CD4-positive, alpha-beta T cell treated with Interleukin-4 for 4 hours (primary cell): Measurements from ENCODE around the gene EPHA2.
"Not testable (repeated sequence)": the region's sequence is repeated elsewhere in the genome, so short reads cannot be mapped to it uniquely, and the experiment has no call there.

Source experiments
- DNase-seq: peaks from one replicate; pipeline ENCODE4 v3.0.0-alpha.2; 2020

The EPHA2 gene

DNA sequence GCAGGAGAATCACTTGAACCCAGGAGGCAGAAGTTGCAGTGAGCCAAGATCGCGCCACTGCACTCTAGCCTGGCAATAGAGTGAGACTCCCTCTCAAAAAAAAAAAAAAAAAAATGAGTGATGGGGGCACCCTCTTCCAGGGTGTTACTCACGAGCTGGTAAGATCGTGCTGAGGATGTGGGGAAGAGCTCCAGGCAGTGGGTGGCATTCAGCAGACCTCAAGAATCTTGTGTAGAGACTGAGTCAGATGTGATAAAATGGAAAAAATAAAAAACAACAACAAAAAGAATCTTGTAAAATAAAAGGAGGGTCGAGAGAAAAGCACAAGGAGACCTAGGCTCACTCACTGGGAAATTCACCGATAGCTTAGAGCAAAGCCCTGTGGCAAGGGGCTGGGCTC is 38.5 kb downstream of the EPHA2 start:
- no peak for DNase-seq

GRCh38 chr1:16116625-16117024 is 39.2 kb downstream of the EPHA2 start:
- DNase-seq, result no peak

GRCh38 chr1:16116002-16116401 is 39.9 kb downstream of the EPHA2 start:
- no peak for DNase-seq

- DNase-seq, result no peak
These were observed 40.3 kb downstream of the EPHA2 start for GRCh38 chr1:16115468-16115983.

DNA sequence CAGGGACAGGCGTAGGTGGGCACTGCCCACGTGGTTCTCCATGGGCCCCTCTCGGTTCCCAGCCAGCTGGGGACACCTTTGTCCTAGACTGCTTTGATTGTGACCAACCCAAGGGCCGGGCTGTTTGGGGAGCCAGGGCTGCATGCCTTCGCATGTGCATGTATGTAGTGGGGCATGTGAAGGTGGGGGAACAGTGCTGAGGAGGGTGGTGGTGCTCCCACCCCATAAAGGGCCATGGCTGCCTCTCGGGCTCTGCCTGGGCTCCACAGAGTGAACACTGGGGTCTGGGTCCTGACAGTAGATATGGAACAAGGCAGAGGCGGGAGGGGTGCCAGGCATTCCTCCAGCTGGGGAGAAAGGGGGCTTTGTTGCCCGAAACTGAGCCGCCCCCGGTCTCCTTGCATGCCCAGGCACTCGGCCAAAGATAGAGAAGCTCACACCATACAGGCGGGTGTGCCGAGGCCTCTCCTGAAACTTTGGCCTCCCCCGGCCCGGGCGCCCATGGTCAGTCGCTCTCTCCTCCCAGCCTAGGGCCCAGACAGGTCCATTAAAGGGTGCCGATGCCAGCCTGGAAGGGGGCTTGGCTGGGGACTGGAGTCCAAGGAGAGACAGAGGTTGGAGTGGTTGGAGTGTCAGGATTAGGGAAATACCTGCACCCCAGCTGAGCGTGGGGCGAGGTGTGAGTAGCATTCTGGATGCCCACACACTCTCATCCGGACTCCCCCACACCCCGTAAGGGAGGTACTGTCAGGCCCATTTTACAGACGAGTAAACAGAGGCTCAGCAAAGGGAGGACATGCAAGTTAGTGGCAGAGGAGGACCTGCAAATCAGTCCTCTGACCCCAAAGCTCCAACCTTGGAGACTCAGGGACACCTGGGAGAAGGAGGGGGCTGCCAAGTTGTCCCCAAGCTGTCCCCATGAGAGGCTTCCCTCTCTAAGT is 41.1 kb downstream of the EPHA2 start:
- DNase-seq, result no peak

- no peak for DNase-seq
These were observed 43.0 kb downstream of the EPHA2 start for GRCh38 chr1:16112596-16113555.

GRCh38 chr1:16111771-16112595 is 43.9 kb downstream of the EPHA2 start:
- DNase-seq, result no peak

DNA sequence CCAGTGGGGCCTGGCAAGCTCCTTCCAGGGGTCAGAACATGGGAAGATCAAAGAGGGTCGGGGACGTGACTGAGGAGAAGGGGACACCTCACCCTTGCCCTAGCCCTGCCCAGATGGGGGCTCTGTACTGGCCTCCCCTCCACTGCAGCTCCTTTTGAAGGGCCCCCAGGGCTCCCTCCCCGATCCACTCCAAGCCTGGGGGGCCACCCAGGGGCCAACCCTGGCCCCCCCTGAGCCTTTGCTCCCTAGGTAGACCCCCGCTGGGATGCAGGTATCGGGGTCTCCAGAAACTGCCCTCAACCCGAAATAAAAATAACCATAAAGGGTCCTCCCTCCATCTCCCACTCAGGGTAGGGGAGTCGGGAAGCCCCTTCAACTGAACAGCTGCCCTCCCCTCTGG is 45.0 kb downstream of the EPHA2 start:
- DNase-seq, result no peak

DNA sequence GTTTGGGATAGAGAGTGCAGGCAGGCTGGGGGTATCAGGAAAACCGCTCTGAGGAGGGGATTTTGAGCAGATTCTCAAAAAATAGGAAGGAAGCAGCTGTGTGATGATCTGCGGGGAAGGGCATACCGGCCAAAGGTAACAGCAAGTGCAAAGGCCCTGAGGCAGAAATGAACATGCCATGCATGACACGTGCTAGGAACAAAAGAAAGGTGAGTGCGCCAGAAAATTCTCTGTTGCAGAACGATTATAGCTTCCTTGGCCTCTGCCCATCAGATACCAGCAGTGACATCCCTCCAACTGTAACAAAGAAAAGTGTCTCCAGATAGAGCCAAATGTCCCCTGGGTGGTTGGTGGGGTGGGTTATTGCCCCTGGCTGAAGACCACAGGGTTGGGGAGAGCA is 45.4 kb downstream of the EPHA2 start:
- no peak for DNase-seq

DNA sequence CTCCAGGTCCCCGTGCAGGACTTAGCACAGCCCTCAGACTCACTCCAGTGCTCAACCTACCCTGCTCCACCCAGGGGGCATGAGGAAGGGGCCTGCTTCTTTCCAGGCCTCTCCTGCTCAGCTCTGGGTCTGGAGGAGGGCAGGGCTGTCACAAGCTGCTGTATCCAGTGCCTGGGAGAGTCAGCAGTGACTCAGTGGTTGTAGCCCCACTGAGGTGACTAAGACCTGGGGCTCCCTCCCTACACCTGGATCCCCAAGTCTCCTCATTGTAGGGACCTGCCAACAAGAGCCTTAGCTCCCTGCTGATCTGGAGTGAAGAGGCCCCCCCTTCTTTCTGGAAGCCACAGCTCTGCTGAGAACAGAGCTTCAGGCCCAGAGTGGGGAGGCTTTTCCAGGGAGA is 46.3 kb downstream of the EPHA2 start:
- no peak for DNase-seq

DNA sequence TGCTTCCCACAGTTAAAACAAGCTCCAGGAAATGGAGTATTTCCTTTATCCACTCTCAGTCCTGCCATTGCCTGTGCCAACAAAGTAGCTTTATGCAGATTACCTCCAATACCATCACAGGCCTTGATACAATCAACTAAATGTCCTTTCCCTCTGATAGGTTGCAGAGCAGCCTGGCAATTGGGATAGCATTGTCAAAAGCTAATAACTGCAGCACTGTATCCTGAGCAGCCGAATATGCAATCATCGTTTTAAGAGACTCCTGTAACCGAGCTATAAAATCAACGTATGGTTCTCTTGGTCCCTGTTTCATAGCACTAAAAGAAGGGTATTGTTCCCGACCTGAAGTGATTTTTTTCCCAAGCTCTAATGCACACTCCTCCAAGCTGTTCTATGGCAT is 48.8 kb downstream of the EPHA2 start:
- not testable (repeated sequence) for DNase-seq

GRCh38 chr1:16101623-16102022 is 54.2 kb downstream of the EPHA2 start:
- no peak for DNase-seq

GRCh38 chr1:16099412-16099811 is 56.5 kb downstream of the EPHA2 start:
- DNase-seq, result no peak

- no peak for DNase-seq
These were observed 60.4 kb downstream of the EPHA2 start for GRCh38 chr1:16095447-16095846.

DNA sequence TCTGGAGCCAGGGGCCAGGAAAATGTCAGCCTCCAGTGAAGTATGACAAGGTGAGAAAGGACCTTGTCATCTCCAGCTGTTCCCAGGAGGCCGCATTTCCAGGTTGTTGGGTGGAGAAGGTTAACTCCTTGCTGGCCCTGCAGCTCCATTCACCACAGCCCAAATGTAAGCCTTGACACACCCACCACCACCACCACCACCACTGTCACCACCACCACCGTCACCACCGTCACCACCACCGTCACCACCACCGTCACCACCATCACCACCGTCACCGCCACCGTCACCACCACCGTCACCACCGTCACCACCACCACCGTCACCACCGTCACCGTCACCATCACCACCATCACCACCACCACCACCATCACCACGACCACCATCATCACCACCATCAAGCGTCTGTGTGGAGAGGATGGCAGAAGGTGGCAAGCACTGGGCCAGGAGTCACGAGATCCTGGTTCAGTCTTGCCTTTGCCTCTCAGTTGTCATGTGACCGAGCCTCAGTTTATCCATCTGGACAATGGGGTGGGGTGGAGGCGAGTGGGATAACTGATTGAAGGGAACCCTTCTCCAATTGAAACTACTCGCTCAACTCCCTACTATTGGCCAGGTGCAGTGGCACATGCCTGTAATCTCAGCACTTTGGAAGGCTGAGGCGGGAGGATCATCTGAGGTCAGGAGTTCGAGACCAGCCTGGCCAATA is 61.3 kb downstream of the EPHA2 start:
- DNase-seq, result no peak

GRCh38 chr1:16093611-16094010 is 62.3 kb downstream of the EPHA2 start:
- no peak for DNase-seq

- no peak for DNase-seq
These were observed 62.9 kb downstream of the EPHA2 start for GRCh38 chr1:16092923-16093511.

- DNase-seq, result no peak
These were observed 63.6 kb downstream of the EPHA2 start for GRCh38 chr1:16092097-16092922.

- no peak for DNase-seq
These were observed 64.6 kb downstream of the EPHA2 start for GRCh38 chr1:16091296-16091695.

GRCh38 chr1:16090076-16090826 is 65.6 kb downstream of the EPHA2 start:
- no peak for DNase-seq
